K562 treated with DMSO at 1 percent for 48 hours (cell line): ENCODE results near the gene RNASE1. TPM values are rescaled to one million over a fixed set of nuclear protein-coding genes. Genes with fewer than 3 reads are reported as not detected.

Source experiments
- total RNA-seq: library from RNA; unstranded; fragments of 300-600 nt; gene quantifications from 2 replicates; pipeline ENCODE4 v1.2.3, GENCODE V29; 2022; ENCODE audit warnings: low replicate concordance; ENCODE audit errors: extremely low read depth

Gene RNASE1
- not detected in 2 replicates for total RNA-seq

GRCh38 chr14:20802341-20803084 is at the start of gene RNASE1:
Gene RNASE1 (minus strand): TSS chr14:20802844. CDS start chr14:20802068, 776 bp downstream.

Other genes starting within 250 kb of the RNASE1 start
- gene RNASE9, start 241.8 kb downstream of the RNASE1 start, total RNA-seq = not detected in 2 replicates
- gene RNASE11, start 214.8 kb downstream of the RNASE1 start, total RNA-seq = not detected in 2 replicates
- not detected in 2 replicates for gene RNASE12, start 211.5 kb downstream of the RNASE1 start, total RNA-seq
- gene OR6S1, start 161.2 kb downstream of the RNASE1 start, total RNA-seq = not detected in 2 replicates
- gene RNASE4, start 118.3 kb downstream of the RNASE1 start, total RNA-seq = not detected in 2 replicates
- not detected in 2 replicates for gene ANG, start 114.1 kb downstream of the RNASE1 start, total RNA-seq
- not detected in 2 replicates for gene EDDM3A, start 57.0 kb downstream of the RNASE1 start, total RNA-seq
- gene EDDM3B, start 34.4 kb downstream of the RNASE1 start, total RNA-seq = not detected in 2 replicates
- not detected in 2 replicates for gene RNASE6, start 21.6 kb downstream of the RNASE1 start, total RNA-seq
- not detected in 2 replicates for gene RNASE3, start 88.5 kb upstream of the RNASE1 start, total RNA-seq
- not detected in 2 replicates for gene RNASE2, start 152.6 kb upstream of the RNASE1 start, total RNA-seq
- gene METTL17, start 187.1 kb upstream of the RNASE1 start, total RNA-seq = not detected in 2 replicates
- not detected in 2 replicates for gene SLC39A2, start 196.4 kb upstream of the RNASE1 start, total RNA-seq
- gene NDRG2, start 222.2 kb upstream of the RNASE1 start, total RNA-seq = not detected in 2 replicates
- not detected in 2 replicates for gene TPPP2, start 227.4 kb upstream of the RNASE1 start, total RNA-seq
- not detected in 2 replicates for gene RNASE13, start 232.0 kb upstream of the RNASE1 start, total RNA-seq
- not detected in 2 replicates for gene RNASE7, start 239.5 kb upstream of the RNASE1 start, total RNA-seq